Activated B cell treated with CpG ODN at 0.5 μM for 24 hours (primary cell): Measurements from ENCODE around the gene TNRC6B. TPM values are rescaled to one million over a fixed set of nuclear protein-coding genes. Genes with fewer than 3 reads are reported as not detected.

Experiments used
- ATAC-seq: fragments of 200-7000 bp; cut with Tn5 transposase; one replicate; pipeline ENCODE4 v1.10.0; 2021; ENCODE audit warnings: low read depth, mild to moderate bottlenecking, moderate library complexity
- CTCF ChIA-PET: fragments of 350-600 bp; sonication (Branson Sonifier 250); formaldehyde crosslinking; loops from one replicate; lab custom pipeline; 2021; ENCODE audit warnings: antibody characterized with exemption; lab: Charles Lee
- POLR2A ChIA-PET: fragments of 350-600 bp; sonication (Branson Sonifier 250); formaldehyde crosslinking; loops from one replicate; lab custom pipeline; 2021; ENCODE audit warnings: antibody characterized with exemption; lab: Charles Lee
- DNase-seq: peaks from one replicate; pipeline ENCODE4 v3.0.0; 2022
- H3K27ac Mint-ChIP-seq: one replicate; pipeline ENCODE4 v1.8.0; 2020; ENCODE audit warnings: mixed read lengths
- H3K27me3 Mint-ChIP-seq: one replicate; pipeline ENCODE4 v1.8.0; 2021; ENCODE audit warnings: mixed read lengths
- H3K36me3 Mint-ChIP-seq: one replicate; pipeline ENCODE4 v1.8.0; 2021; ENCODE audit warnings: low read depth, mixed read lengths
- H3K4me1 Mint-ChIP-seq: one replicate; pipeline ENCODE4 v1.8.0; 2021; ENCODE audit warnings: mixed read lengths
- H3K4me3 Mint-ChIP-seq: one replicate; pipeline ENCODE4 v1.8.0; 2020; ENCODE audit warnings: mild to moderate bottlenecking, mixed read lengths
- H3K9me3 Mint-ChIP-seq: one replicate; pipeline ENCODE4 v1.8.0; 2020; ENCODE audit warnings: mixed read lengths
- CTCF ChIP-seq: fragments of 200-600 bp; IDR thresholded peaks from one replicate; pipeline ENCODE4 v1.8.0; 2022; ENCODE audit warnings: antibody characterized with exemption, mild to moderate bottlenecking
- intact Hi-C: fragments of 100-400 bp; cut with micrococcal nuclease; formaldehyde crosslinking; loops from one replicate; pipeline ENCODE4 v1.15.1; 2024
- total RNA-seq: library from RNA; stranded (reverse); gene quantifications from 2 replicates; pipeline ENCODE4 v1.2.3, GENCODE V29; 2022

The TNRC6B gene
- total RNA-seq, 1 donor from 2014 or later: 95.2 TPM

DNA sequence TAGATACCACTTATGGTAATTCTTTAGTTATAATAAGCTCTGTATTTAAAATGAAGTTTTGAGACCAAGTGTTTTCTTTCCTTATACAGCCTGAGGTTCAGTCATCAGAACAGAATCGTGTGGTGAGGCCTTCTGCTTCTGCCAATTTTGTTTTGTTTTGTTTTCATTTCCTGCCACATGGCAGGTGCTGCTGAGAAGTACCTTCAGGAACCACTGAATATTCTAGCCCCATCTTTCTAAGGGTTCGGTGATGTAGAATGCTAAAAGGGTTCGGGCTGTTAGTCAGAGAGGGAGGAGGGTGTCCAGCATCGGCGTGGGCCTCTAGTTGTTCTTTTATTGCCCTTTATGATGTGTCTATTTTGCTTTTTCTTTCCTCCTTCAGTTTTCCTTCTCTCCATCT, 25.8 kb downstream of the TNRC6B start:
- peak overlapping the region; percentile 81 for H3K27ac Mint-ChIP-seq
- intact Hi-C loops: loop anchor here (2.0 to 5.0 kb wide), 2 partner anchors 25 to 34 kb away; no protein-coding TSS in a partner anchor
- ChIA-PET CTCF (no interaction called here), POLR2A (interaction anchor here (0.6 kb wide), 1 partner anchor 77 kb away, joined by 6 read pairs; no protein-coding TSS in a partner anchor)
- peak overlapping the region; percentile 55 for H3K4me3 Mint-ChIP-seq
- no peak for TF ChIP-seq CTCF
- peaks cover 17% of the 10 kb centered on the region for H3K36me3 Mint-ChIP-seq
- no peaks in the 10 kb centered on the region for H3K9me3 Mint-ChIP-seq
- H3K4me1 Mint-ChIP-seq: peaks cover 71% of the 10 kb centered on the region
- H3K27me3 Mint-ChIP-seq: no peaks in the 10 kb centered on the region
- no peak for DNase-seq
- peak; percentile 82 for ATAC-seq

- ChIA-PET CTCF (no interaction called here), POLR2A (no interaction called here)
- peaks cover 71% of the 10 kb centered on the region for H3K4me1 Mint-ChIP-seq
- intact Hi-C loops: loop anchor here (5.0 kb wide), 1 partner anchor 33 kb away; no protein-coding TSS in a partner anchor
- H3K4me3 Mint-ChIP-seq: no peak overlapping the region
- no peaks in the 10 kb centered on the region for H3K27me3 Mint-ChIP-seq
- H3K9me3 Mint-ChIP-seq: no peaks in the 10 kb centered on the region
- H3K36me3 Mint-ChIP-seq: peaks cover 9% of the 10 kb centered on the region
- DNase-seq (no peak), ATAC-seq (no peak)
- no peak for TF ChIP-seq CTCF
- H3K27ac Mint-ChIP-seq: peak overlapping the region; percentile 81
Observed at GRCh38 chr22:40204321-40205116, 26.8 kb downstream of the TNRC6B start.

DNA sequence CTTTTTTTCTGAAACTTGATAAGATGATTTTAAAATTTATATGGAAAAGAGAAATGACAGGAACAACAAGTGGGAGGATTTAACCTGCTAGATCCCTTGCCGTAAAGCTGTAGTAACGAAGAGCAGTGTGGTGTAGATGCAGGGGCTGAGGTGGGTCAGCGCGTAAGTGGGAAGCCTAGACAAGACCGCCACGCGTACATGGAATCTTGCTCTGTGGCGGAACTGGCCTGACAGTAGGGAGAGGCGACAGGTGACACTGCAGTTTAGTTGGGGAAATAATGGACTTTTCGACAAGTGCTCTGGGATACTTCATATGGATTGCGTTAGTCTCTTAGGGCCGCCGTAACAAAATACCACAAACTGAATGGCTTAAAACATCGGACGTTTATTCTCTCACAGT, 28.8 kb downstream of the TNRC6B start:
- no peak for ATAC-seq
- POLR2A ChIA-PET: no interaction called here
- CTCF ChIA-PET: no interaction called here
- Mint-ChIP-seq H3K27ac (no peak overlapping the region), H3K4me1 (peaks cover 77% of the 10 kb centered on the region), H3K27me3 (no peaks in the 10 kb centered on the region), H3K4me3 (no peak overlapping the region), H3K36me3 (peaks cover 8% of the 10 kb centered on the region), H3K9me3 (no peaks in the 10 kb centered on the region)
- no peak for DNase-seq
- no peak for TF ChIP-seq CTCF
- intact Hi-C loops: no loop called here

DNA sequence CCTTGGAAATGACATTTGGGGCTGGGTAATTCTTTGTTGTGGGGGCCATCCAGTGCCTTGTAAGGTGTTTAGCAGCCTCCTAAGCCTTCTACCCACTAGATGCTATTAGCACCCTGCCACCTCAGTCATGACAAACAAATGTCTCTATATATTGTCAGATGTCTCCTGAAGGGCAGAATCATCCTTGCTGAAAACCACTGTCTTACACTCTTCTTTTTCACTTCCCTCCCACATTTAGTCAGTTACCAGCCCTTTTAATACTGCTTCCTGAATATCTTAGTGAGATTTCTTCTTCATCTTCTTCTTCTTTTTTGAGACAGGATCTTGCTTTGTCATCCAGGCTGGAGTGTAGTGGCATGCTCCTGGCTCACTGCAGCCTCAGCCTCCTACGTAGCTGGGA, 33.1 kb downstream of the TNRC6B start:
- no peaks in the 10 kb centered on the region for H3K27me3 Mint-ChIP-seq
- intact Hi-C loops: loop anchor here (2.0 to 10.0 kb wide), 4 partner anchors 14 to 156 kb away; partner anchors contain the start of gene ADSL
- H3K4me3 Mint-ChIP-seq: peak overlapping the region; percentile 33
- peaks cover 9% of the 10 kb centered on the region for H3K36me3 Mint-ChIP-seq
- ATAC-seq (peak; percentile 95), DNase-seq (no peak)
- peak overlapping the region; percentile 76 for H3K27ac Mint-ChIP-seq
- peaks cover 76% of the 10 kb centered on the region for H3K4me1 Mint-ChIP-seq
- CTCF ChIA-PET: no interaction called here
- no peak for TF ChIP-seq CTCF
- H3K9me3 Mint-ChIP-seq: no peaks in the 10 kb centered on the region
- POLR2A ChIA-PET: interaction anchor here (0.6 to 1.0 kb wide), 3 partner anchors 17 to 33 kb away, joined by 3 read pairs; partner anchors contain the start of gene TNRC6B

- intact Hi-C loops: loop anchor here (2.0 to 10.0 kb wide), 4 partner anchors 15 to 157 kb away; partner anchors contain the start of gene ADSL
- Mint-ChIP-seq H3K36me3 (peaks cover 6% of the 10 kb centered on the region), H3K27me3 (no peaks in the 10 kb centered on the region), H3K27ac (peak overlapping the region; percentile 76), H3K4me1 (peaks cover 83% of the 10 kb centered on the region), H3K4me3 (no peak overlapping the region), H3K9me3 (no peaks in the 10 kb centered on the region)
- no peak for TF ChIP-seq CTCF
- DNase-seq (no peak), ATAC-seq (no peak)
- ChIA-PET CTCF (no interaction called here), POLR2A (interaction anchor here (0.7 kb wide), 1 partner anchor 16 kb away, joined by 3 read pairs; no protein-coding TSS in a partner anchor)
Observed at GRCh38 chr22:40211476-40212054, 33.8 kb downstream of the TNRC6B start.
